HG02571 (cell line): ENCODE data around the gene NRN1L.
"Not testable (repeated sequence)": the region's sequence is repeated elsewhere in the genome, so short reads cannot be mapped to it uniquely, and the experiment has no call there.

ENCODE experiments used
- ATAC-seq: cut with Tn5 transposase; IDR thresholded peaks from one replicate; pipeline ENCODE4 v1.9.1; 2021; ENCODE audit warnings: mild to moderate bottlenecking, moderate library complexity; ENCODE audit not compliant: unreplicated experiment

NRN1L gene

DNA sequence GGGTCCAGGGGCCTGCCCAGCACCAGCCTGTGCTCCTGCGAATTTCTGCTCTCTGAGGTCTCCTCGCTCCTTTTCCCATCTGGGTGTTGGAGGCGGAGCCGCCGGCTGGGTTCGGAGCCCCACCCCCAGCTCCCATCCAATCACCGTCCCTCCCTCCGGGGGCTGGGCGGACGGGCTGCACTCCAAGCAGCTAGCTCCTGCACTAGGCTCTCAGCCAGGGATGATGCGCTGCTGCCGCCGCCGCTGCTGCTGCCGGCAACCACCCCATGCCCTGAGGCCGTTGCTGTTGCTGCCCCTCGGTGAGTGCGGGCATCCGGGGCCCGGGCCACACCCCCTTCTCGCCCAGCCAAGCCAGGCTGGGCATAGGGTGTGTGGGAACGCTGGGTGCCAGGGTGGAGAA is at the start of gene NRN1L:
TSS of gene NRN1L (plus strand) at position 202 of the 400 bp plus-strand sequence. CDS start at position 221, 19 bp downstream.
- no peak for ATAC-seq

DNA sequence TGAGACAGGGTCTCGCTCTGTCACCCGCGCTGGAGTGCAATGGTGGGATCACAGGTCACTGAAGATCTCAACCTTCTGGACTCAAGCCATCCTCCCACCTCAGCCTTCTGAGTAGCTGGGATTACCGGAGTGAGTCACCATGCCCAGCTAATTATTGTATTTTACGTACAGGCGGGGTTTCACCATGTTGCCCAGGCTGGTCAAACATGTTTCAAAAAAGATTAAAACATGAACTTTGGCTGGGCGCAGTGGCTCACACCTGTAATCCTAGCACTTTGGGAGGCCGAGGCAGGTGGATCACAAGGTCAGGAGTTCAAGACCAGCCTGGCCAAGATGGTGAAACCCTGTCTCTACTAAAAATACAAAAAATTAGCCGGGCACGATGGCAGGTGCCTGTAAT is 47.5 kb upstream of the NRN1L start:
- not testable (repeated sequence) for ATAC-seq

DNA sequence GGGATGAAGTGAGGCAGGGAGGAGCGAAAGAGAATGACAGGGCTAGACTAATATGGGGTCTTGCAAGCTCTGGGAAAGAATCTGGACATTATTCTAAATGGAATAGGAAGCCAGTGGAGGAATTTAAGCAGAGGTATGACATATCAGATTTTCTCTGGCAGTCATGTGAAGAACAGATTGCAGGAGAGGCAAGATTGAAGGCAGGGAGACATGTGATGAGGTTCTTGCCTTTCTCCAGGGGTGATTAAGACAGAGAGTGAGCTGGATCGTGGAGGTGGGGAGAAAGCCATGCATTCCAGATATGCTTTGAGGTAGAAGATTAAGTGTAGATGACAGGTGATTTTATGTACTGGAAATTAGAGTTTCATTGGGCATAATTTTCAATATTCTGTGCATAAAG is 46.9 kb upstream of the NRN1L start:
- ATAC-seq = no peak

GRCh38 chr16:67841198-67841815 is 43.4 kb upstream of the NRN1L start:
- ATAC-seq = no peak

- peak; percentile 46 for ATAC-seq
Measured at GRCh38 chr16:67841816-67842508, 42.7 kb upstream of the NRN1L start, which contains the start of gene THAP11. Gene THAP11, plus strand, starts transcription at chr16:67842320. Its CDS starts 235 bp downstream, at chr16:67842555.

DNA sequence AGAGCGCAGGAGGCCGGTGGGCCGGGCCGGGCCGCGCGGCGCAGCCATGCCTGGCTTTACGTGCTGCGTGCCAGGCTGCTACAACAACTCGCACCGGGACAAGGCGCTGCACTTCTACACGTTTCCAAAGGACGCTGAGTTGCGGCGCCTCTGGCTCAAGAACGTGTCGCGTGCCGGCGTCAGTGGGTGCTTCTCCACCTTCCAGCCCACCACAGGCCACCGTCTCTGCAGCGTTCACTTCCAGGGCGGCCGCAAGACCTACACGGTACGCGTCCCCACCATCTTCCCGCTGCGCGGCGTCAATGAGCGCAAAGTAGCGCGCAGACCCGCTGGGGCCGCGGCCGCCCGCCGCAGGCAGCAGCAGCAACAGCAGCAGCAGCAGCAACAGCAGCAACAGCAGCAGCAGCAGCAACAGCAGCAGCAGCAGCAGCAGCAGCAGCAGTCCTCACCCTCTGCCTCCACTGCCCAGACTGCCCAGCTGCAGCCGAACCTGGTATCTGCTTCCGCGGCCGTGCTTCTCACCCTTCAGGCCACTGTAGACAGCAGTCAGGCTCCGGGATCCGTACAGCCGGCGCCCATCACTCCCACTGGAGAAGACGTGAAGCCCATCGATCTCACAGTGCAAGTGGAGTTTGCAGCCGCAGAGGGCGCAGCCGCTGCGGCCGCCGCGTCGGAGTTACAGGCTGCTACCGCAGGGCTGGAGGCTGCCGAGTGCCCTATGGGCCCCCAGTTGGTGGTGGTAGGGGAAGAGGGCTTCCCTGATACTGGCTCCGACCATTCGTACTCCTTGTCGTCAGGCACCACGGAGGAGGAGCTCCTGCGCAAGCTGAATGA is 42.0 kb upstream of the NRN1L start:
- ATAC-seq = peak; percentile 13

DNA sequence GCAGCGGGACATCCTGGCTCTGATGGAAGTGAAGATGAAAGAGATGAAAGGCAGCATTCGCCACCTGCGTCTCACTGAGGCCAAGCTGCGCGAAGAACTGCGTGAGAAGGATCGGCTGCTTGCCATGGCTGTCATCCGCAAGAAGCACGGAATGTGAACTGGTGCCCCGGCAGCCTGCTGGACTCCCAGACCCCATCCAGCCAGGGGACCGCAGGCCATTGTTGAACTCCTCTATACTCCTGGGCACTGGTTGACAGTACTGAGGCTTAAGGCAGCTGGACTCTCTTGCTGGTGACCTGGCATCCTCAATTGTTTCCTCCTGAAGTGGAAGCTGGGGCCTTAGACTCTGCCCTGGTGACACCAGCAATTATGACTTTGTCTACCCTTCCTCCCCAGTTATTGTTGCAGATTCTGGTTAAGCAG is 41.3 kb upstream of the NRN1L start:
- no peak for ATAC-seq

GRCh38 chr16:67844497-67844896 is 40.2 kb upstream of the NRN1L start:
- no peak for ATAC-seq

GRCh38 chr16:67845291-67846062 is 39.2 kb upstream of the NRN1L start:
- ATAC-seq = no peak

DNA sequence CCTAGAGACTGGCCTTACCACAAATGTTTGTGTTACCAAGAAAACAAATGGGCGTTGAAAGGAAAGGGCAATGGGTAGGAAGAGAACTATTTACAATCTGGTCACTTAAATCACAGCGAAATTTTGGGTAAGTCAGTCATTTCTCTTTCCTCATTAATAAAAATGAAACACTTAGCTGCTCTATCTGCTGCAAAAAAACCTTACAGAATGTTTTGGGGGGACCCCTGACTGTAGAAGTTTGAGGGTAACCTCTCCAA is 38.7 kb upstream of the NRN1L start:
- ATAC-seq = no peak

DNA sequence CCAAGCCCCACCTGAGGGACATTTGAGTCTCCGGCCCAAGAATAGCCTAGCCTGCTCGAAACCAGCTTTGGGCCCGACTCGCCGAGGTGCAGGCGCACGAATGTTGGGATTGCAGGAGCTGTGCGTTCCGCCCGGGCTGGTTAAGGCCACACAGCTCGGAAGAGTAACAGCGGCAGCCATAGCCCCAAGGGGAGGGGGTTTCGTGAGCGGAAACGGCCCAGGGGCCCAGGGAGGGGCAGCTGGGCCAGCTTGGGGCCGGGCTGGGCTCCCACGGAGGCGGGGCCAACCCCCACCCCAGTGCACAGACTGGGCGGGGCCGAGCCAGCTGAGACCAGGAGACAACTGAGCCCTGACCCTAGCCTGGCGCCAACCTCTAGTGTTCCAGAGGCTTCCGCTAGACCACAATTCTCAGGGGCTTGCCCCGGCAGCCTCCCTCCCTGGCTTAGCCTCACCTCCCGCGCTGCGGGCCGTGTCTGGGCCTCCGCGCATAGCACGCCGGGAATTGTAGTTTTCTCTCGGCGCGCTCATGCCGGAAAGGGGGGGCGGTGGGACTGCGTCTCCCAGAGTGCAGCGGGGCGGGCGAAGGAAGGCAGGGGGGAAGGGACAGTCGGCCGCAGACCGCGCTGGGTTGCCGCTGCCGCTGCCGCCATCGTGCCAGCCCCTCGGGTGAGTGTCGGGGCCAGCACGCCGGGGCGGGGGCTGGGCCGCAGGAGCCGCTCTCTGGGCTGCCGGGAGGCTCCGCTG is 38.2 kb upstream of the NRN1L start, which contains the start of gene NUTF2:
TSS of gene NUTF2 (plus strand) at position 614 of the 744 bp plus-strand sequence. CDS start 18,198 bp downstream, outside the sequence.
- ATAC-seq = peak; percentile 54

- peak; percentile 29 for ATAC-seq
Measured at GRCh38 chr16:67847064-67847861, 37.4 kb upstream of the NRN1L start, which contains the start of gene CENPT. Gene CENPT, minus strand, starts transcription at chr16:67847693. Its CDS starts 13,834 bp downstream, at chr16:67833859.

- ATAC-seq = no peak
Measured at GRCh38 chr16:67848118-67848517, 36.6 kb upstream of the NRN1L start.

GRCh38 chr16:67853670-67854069 is 31.0 kb upstream of the NRN1L start:
- ATAC-seq = no peak

GRCh38 chr16:67855789-67856188 is 28.9 kb upstream of the NRN1L start:
- no peak for ATAC-seq

- no peak for ATAC-seq
Measured at GRCh38 chr16:67856927-67857546, 27.6 kb upstream of the NRN1L start.

DNA sequence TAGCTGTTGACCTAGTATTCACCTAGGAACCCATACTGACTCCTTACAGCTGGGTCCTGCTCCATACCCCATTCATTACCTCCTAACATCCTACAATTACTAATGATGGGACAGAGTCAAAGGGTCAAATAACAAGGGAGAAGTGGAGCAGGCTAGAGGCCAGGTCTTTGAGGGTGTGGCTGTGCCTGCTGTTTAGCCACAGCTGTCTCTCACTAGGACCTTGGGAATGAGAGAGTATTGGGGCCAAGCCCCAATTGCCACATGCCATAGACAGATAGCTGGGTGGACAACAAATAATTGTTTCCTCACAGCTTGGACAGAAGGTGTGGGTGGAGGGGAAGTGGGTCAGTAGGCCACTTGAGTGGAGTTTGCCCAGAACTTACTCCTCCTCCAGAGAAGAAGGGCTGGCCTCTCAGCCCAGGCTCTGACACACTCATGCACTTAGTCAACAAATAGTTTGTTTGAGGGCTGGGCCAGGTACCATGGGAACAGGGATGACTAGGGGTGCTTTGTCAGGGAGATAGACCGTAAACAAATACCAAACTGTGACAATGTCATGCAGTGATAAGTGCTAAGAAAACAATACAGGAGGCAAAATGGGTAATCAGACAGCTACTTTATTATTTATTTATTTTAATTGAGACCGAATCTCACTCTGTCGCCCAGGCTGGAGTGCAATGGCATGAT is 27.0 kb upstream of the NRN1L start:
- ATAC-seq = no peak

- no peak for ATAC-seq
Measured at GRCh38 chr16:67858500-67858899, 26.2 kb upstream of the NRN1L start.
